ENCODE data around the gene NBPF3.

DNA sequence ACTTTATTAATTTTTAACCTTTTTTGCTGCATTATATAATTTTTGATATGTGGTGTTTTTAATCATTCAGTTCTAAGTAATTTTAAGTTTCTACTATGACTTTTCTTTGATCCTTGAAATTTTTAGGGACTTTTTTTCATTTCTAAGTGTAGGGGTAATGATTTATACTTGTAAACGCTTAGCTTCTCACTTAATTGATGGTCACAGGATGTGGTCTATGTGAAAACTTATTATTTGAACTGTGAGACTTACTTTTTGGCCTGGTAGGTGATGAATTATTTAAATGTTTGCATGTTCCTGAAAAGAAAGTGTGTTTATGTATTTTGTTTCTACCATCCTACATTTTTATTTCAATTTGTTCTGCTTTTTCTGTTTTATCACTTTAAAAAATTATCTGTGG is 86.5 kb downstream of the NBPF3 start:
- TF ChIP-seq, protein P1, sequence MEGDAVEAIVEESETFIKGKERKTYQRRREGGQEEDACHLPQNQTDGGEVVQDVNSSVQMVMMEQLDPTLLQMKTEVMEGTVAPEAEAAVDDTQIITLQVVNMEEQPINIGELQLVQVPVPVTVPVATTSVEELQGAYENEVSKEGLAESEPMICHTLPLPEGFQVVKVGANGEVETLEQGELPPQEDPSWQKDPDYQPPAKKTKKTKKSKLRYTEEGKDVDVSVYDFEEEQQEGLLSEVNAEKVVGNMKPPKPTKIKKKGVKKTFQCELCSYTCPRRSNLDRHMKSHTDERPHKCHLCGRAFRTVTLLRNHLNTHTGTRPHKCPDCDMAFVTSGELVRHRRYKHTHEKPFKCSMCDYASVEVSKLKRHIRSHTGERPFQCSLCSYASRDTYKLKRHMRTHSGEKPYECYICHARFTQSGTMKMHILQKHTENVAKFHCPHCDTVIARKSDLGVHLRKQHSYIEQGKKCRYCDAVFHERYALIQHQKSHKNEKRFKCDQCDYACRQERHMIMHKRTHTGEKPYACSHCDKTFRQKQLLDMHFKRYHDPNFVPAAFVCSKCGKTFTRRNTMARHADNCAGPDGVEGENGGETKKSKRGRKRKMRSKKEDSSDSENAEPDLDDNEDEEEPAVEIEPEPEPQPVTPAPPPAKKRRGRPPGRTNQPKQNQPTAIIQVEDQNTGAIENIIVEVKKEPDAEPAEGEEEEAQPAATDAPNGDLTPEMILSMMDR (IDR thresholded peaks at IDR 0.05) = no peak
- no peak for TF ChIP-seq POLR2A (IDR thresholded peaks at IDR 0.05)

All from thyroid gland (tissue), 4 donors.